HG02588 (cell line): Measurements from ENCODE around the gene SLC12A6.

Experiments used
- ATAC-seq: cut with Tn5 transposase; IDR thresholded peaks from one replicate; pipeline ENCODE4 v1.9.1; 2021; ENCODE audit warnings: mild to moderate bottlenecking, moderate library complexity; ENCODE audit not compliant: unreplicated experiment

The SLC12A6 gene

DNA sequence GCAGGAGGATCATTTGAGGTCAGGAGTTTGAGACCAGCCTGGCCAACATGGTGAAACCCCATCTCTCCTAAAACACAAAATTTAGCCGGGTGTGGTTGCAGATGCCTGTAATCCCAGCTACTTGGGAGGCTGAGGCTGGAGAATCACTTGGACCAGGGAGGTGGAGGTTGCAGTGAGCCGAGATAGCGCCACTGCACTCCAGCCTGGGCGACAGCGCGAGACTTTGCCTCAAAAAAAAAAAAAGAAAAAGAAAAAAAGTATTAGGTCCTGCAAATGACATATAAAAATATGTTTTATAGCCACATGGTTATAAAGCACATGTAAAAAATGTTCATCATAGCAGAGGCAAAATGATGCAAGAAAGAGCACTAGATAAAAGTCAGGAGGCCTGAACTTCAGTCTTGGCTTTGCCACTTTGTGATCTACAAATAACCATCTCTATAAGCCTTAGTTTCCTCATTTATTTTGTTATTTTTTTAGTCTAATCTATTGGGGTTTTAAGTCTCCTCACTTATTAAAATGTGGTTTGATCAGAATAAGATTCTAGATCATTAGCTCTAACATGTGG, 4.9 kb downstream of the SLC12A6 start:
- no peak for ATAC-seq

DNA sequence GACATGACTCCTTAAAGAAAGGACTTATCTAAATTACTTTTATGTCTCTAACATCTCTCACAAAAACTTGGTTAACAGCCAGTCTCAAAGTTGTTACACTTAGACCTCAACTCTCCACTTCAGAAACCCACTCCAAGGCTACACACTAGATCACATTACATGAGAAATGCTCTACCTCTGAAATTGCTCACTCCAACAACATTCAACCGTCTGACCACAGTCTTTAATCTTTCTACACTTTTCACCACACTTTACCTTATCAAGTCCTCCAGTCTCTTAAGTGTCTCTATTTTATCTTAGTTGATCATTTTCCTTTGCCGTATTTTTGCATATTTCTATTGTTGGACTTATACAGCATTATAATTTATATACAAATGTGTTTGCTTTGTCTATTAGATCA, 5.8 kb downstream of the SLC12A6 start:
- no peak for ATAC-seq

- no peak for ATAC-seq
Observed at GRCh38 chr15:34330279-34330678, 7.3 kb downstream of the SLC12A6 start.

- ATAC-seq: no peak
Observed at GRCh38 chr15:34329006-34329405, 8.6 kb downstream of the SLC12A6 start.

GRCh38 chr15:34327906-34328305, 9.7 kb downstream of the SLC12A6 start:
- no peak for ATAC-seq

GRCh38 chr15:34325368-34325767, 12.2 kb downstream of the SLC12A6 start:
- no peak for ATAC-seq

DNA sequence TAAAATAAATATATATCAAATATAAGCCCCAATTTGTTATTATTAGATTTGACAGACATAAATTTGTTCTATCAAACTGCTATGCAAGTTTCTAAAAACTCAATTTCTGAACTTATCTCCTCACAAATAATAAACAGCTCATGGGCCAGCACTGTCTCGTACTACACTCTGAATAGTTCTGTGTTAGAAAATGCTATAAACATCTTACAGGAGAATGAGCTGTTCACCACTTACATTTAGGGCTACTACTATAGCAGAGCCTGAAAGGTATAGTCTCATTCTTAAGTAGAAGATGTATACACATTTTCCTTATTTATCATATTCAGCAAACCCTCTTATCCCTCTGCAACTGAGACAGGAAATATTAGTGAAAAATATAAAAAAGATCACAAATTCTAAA, 12.6 kb downstream of the SLC12A6 start:
- ATAC-seq: no peak

GRCh38 chr15:34323217-34323616, 14.4 kb downstream of the SLC12A6 start:
- no peak for ATAC-seq

GRCh38 chr15:34318277-34319079, 19.1 kb downstream of the SLC12A6 start:
- peak; percentile 69 for ATAC-seq

DNA sequence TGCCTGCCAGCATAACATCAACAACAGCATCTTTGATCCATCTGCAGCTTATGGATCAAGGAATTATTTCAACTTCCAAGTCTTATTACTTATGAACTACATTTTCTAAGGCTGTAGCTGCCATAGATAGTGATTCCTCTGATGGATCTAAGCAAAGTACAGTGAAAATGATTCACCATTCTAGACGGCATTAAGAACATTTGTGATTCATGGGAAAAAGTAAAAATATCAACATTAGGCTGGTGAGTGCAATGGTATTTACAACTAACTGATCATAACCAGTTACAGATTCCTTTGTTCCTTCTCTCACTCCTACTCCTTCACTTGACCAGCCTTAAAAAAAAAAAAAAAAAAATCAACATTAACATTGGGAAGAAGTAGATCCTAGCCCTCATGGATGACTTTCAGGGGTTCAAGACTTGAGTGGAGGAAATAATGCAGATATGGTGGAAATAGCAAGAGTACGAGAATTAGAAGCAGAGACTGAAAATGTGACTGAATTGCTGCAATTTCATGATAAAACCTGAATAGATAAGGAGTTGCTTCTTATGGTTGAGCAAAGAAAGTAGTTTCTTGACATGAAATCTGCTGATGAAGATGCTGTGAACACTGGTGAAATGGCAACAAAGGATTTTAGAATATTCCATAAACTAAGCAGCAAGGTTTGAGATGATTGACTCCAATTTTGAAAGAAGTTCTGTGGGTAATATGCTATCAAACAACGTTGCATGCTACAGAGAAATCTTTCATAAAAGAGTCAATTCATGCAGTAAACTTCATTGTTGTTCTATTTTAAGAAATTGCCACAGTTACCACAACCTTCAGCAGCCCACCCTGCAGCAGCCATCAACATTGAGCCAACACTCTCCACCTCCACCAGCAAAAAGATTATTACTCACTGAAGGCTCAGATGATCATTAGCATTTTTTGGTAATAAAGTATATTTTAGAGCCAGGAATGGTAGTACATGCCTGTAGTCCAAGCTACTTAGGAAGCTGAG, 22.8 kb downstream of the SLC12A6 start:
- no peak for ATAC-seq

DNA sequence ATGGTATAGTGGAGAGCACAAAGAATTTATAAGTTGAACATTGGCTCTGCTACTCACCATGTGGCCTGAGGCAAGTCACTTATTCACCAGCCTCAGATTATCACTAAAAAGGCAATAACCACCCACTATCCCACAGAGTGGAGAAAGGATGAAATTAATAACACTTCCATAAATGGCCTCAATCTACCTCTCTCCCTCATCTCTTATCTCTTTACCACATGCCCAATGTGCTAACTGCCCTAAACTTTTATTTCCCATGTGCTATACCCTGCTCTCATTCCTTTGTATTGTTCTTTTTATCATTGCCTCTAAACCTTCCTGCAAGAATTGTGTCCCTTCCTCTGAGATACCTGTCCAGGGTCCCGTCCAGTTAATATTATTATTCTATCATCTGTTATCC, 26.0 kb downstream of the SLC12A6 start:
- ATAC-seq: no peak

- no peak for ATAC-seq
Observed at GRCh38 chr15:34304613-34305012, 33.0 kb downstream of the SLC12A6 start.

GRCh38 chr15:34301058-34301457, 36.5 kb downstream of the SLC12A6 start:
- ATAC-seq: no peak

- ATAC-seq: no peak
Observed at GRCh38 chr15:34297059-34297458, 40.5 kb downstream of the SLC12A6 start.

DNA sequence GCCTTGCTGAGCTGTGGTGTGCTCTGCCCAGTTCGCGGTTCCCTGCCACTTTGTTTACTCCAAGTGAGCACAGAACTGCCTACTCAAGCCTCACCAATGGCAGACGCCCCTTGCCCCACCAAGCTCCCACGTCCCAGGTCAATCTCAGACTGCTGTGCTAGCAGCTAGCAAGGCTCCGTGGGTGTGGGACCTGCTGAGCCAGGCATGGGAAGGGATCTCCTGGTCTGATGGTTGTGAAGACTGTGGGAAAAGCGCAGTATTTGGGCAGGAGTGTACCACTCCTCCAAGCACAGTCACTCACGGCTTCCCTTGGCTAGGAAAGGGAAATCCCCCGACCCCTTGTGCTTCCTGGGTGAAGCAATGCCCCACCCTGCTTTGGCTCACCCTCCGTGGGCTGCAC, 45.0 kb downstream of the SLC12A6 start:
- ATAC-seq: no peak

DNA sequence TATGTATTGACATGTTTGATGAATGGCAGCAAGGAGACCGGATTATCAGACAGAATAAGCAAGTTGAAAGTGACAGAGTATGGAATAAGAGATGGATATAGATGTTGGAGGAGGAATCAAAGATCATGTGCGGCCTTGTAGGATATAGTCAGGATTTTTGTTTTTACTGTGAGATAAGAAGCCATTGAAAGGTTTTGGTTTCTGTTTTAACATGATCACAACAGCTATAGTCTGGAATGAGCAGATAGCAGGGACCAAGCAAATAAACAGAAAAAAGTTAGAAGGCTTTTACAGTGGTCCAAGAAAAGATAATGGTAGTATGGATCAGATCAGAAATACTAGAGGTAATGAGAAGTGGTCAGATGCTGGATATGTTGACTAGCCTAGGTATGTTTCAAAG, 52.6 kb downstream of the SLC12A6 start:
- ATAC-seq: no peak

- no peak for ATAC-seq
Observed at GRCh38 chr15:34282384-34282783, 55.2 kb downstream of the SLC12A6 start.

DNA sequence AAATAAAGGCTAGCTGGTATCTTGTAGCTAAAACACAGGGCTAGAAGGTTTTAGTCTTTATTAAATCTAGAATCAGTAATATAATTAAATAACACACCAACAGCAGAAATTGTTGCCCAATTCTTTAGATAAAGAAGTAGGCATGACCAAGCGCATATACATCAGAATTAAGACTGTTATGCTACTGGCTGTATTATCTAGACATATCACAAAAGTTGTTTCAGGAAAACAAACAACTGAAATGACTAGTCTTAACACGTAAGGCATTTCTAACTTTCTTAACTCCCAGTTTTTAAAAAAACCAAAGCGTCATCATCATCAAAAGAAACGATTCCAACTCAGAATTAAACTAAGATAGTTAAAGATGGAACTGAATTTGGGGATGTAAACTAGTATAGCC, 57.4 kb downstream of the SLC12A6 start:
- ATAC-seq: no peak

DNA sequence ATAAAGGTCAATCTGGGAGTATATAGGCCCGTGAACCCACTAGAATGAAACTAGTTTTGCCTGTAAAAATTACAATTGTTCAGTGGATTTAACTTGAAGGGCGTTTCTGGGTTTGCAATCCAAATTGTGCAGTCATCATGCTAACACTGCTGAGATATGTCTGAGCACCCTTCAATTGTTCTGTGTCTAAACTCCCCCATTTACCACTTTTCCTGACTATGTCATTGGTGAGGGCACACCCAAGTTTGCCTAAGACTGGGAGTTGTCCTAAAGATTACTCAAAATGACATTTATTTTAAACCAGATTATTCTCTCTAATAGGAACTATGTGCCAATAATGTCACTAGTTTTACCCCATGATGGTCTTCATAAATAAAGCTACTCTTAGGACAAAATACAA, 58.2 kb downstream of the SLC12A6 start:
- ATAC-seq: no peak

DNA sequence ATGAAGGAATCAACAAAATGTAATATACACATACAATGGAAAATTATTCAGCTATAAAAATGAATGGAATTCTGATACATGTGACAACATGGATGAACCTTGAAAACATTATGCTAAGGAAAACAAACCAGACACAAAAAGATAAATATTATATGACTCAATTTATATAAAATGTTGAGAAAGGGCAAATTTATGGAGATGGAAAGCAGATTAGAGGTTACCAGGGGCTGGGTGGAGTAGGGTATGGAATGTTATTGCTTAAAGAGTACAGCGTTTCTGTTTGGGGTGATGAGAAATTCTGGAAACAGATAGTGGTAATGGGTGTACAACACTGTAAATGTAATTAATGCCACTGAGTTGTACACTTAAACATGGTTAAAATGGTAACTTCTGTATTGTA, 61.9 kb downstream of the SLC12A6 start:
- ATAC-seq: no peak

DNA sequence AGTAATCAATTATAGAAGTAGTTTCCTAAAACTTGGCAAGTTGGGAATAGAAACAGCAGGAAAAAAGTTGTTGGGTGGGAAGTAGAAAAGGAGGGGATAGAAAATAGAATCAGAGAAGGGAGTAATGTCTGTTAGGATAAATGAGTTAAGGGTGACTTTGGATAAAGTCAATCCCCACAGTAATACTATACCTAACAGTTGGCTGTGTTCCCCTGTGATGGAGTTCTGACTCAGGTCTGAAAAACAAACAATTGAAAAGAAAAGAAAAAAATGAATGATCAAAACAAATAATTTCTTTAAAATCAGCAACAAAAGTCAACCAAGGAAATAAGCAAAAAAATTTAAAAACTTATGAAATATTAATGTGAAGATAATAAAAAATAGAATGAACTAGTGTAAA, 62.4 kb downstream of the SLC12A6 start:
- ATAC-seq: no peak

- ATAC-seq: no peak
Observed at GRCh38 chr15:34271493-34271892, 66.1 kb downstream of the SLC12A6 start.
